Lower leg skin (tissue), 3 donors: ENCODE results near the gene C1orf159.

Experiments
- POLR2A ChIP-seq, 2 donors: fragments of 450-650 bp; IDR thresholded peaks; one replicate each; pipeline ENCODE4 v1.6.1; 2016 to 2017; ENCODE audit warnings: antibody characterized with exemption in 2 of 2, mild to moderate bottlenecking in 1 of 2, moderate library complexity in 1 of 2
- TF ChIP-seq, protein P1 (sequence below), 3 donors: fragments of 450-650 bp; IDR thresholded peaks; one replicate each; pipeline ENCODE4 v1.5.1; 2016; ENCODE audit warnings: antibody characterized with exemption in 3 of 3, mild to moderate bottlenecking in 3 of 3, moderate library complexity in 2 of 3

DNA sequence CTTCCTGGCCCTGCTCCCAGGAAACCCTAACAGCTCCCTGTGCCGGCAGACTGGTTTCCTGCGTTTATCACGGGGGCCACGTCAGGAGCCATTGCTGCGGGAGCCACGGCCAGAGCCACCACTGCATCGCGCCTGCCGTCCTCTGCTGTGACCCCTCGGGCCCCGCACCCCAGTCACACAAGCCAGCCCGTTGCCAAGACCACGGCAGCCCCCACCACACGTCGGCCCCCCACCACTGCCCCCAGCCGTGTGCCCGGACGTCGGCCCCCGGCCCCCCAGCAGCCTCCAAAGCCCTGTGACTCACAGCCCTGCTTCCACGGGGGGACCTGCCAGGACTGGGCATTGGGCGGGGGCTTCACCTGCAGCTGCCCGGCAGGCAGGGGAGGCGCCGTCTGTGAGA is 67.9 kb downstream of the C1orf159 start:
- TF ChIP-seq, protein P1, sequence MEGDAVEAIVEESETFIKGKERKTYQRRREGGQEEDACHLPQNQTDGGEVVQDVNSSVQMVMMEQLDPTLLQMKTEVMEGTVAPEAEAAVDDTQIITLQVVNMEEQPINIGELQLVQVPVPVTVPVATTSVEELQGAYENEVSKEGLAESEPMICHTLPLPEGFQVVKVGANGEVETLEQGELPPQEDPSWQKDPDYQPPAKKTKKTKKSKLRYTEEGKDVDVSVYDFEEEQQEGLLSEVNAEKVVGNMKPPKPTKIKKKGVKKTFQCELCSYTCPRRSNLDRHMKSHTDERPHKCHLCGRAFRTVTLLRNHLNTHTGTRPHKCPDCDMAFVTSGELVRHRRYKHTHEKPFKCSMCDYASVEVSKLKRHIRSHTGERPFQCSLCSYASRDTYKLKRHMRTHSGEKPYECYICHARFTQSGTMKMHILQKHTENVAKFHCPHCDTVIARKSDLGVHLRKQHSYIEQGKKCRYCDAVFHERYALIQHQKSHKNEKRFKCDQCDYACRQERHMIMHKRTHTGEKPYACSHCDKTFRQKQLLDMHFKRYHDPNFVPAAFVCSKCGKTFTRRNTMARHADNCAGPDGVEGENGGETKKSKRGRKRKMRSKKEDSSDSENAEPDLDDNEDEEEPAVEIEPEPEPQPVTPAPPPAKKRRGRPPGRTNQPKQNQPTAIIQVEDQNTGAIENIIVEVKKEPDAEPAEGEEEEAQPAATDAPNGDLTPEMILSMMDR (IDR thresholded peaks at IDR 0.05): no peak
- TF ChIP-seq POLR2A (IDR thresholded peaks at IDR 0.05): no peak
